ENCODE data around the gene MFN2. TPM values are rescaled to one million over a fixed set of nuclear protein-coding genes. Genes with fewer than 3 reads are reported as not detected.

Gene MFN2
- polyA plus RNA-seq, 1 donor from 2014 or later = 64.9 TPM

DNA sequence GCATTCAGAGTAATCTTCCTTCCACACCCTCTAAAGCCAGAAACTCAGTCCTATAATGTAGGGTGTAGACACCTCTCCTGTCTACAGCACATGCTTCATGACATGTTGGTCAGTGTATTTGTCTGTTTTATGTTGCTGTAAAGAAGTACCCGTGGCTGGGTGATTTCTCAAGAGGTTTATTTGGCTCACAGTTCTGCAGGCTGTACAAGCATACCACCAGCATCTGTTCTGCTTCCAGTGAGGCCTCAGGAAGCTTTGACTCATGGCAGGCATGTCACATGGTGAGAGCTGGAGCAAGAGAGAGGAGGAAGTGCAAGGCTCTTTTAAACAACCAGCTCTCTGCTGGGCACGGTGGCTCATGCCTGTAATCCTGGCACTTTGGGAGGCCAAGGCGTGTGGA is 33.6 kb upstream of the MFN2 start:
- TF ChIP-seq TAF1 (IDR thresholded peaks at IDR 0.05; ENCODE audit: low read depth) = no peak
- TF ChIP-seq EP300 (conservative IDR thresholded peaks at IDR 0.05; ENCODE audit: poor library complexity, severe bottlenecking) = no peak
- no peak for TF ChIP-seq POLR2AphosphoS5 (IDR thresholded peaks at IDR 0.05)
- TF ChIP-seq, protein P1, sequence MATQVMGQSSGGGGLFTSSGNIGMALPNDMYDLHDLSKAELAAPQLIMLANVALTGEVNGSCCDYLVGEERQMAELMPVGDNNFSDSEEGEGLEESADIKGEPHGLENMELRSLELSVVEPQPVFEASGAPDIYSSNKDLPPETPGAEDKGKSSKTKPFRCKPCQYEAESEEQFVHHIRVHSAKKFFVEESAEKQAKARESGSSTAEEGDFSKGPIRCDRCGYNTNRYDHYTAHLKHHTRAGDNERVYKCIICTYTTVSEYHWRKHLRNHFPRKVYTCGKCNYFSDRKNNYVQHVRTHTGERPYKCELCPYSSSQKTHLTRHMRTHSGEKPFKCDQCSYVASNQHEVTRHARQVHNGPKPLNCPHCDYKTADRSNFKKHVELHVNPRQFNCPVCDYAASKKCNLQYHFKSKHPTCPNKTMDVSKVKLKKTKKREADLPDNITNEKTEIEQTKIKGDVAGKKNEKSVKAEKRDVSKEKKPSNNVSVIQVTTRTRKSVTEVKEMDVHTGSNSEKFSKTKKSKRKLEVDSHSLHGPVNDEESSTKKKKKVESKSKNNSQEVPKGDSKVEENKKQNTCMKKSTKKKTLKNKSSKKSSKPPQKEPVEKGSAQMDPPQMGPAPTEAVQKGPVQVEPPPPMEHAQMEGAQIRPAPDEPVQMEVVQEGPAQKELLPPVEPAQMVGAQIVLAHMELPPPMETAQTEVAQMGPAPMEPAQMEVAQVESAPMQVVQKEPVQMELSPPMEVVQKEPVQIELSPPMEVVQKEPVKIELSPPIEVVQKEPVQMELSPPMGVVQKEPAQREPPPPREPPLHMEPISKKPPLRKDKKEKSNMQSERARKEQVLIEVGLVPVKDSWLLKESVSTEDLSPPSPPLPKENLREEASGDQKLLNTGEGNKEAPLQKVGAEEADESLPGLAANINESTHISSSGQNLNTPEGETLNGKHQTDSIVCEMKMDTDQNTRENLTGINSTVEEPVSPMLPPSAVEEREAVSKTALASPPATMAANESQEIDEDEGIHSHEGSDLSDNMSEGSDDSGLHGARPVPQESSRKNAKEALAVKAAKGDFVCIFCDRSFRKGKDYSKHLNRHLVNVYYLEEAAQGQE (IDR thresholded peaks at IDR 0.05; ENCODE audit: borderline replicate concordance) = no peak
- no peak for TF ChIP-seq CTCF (IDR thresholded peaks at IDR 0.05; ENCODE audit: poor library complexity, severe bottlenecking)
- TF ChIP-seq SMC3 (conservative IDR thresholded peaks at IDR 0.05; ENCODE audit: poor library complexity) = no peak
- no peak for TF ChIP-seq MXI1 (conservative IDR thresholded peaks at IDR 0.05; ENCODE audit: poor library complexity, severe bottlenecking)
- TF ChIP-seq EZH2 (IDR thresholded peaks at IDR 0.05; ENCODE audit: borderline replicate concordance, insufficient read depth, low read length, poor library complexity, severe bottlenecking) = no peak
- TF ChIP-seq RAD21 (conservative IDR thresholded peaks at IDR 0.05) = no peak
- no peak overlapping the region for H3K27ac ChIP-seq (ENCODE audit: low read length)
- H3K79me2 ChIP-seq (replicated peaks; ENCODE audit: insufficient read depth, low read length) = no peaks in the 10 kb centered on the region
- H4K20me1 ChIP-seq (ENCODE audit: insufficient read depth) = no peaks in the 10 kb centered on the region
- no peaks in the 10 kb centered on the region for H3K36me3 ChIP-seq (ENCODE audit: insufficient read depth, low read length)
- H3K4me2 ChIP-seq (ENCODE audit: low read length) = no peak overlapping the region
- H2AFZ ChIP-seq (ENCODE audit: low read depth, low read length) = no peak overlapping the region
- no peaks in the 10 kb centered on the region for H3F3A ChIP-seq (ENCODE audit: insufficient read depth, low read length, poor library complexity, severe bottlenecking)
- H3K27me3 ChIP-seq (ENCODE audit: insufficient read depth, low read depth, low read length) = no peaks in the 10 kb centered on the region
- no peaks in the 10 kb centered on the region for H3K9me2 ChIP-seq (ENCODE audit: insufficient read depth, low read length)
- no peaks in the 10 kb centered on the region for H3K9me3 ChIP-seq (ENCODE audit: low read length)
- no peak overlapping the region for H3K9ac ChIP-seq (ENCODE audit: low read length)
- no peak overlapping the region for H3K4me3 ChIP-seq (ENCODE audit: low read length)

- H2AFZ ChIP-seq (ENCODE audit: low read depth, low read length) = no peak overlapping the region
- H4K20me1 ChIP-seq (ENCODE audit: insufficient read depth) = no peaks in the 10 kb centered on the region
- H3K9me2 ChIP-seq (ENCODE audit: insufficient read depth, low read length) = no peaks in the 10 kb centered on the region
- no peak overlapping the region for H3K4me3 ChIP-seq (ENCODE audit: low read length)
- no peaks in the 10 kb centered on the region for H3K9me3 ChIP-seq (ENCODE audit: low read length)
- no peaks in the 10 kb centered on the region for H3K27me3 ChIP-seq (ENCODE audit: insufficient read depth, low read depth, low read length)
- TF ChIP-seq EP300 (conservative IDR thresholded peaks at IDR 0.05; ENCODE audit: poor library complexity, severe bottlenecking) = no peak
- TF ChIP-seq SMC3 (conservative IDR thresholded peaks at IDR 0.05; ENCODE audit: poor library complexity) = no peak
- TF ChIP-seq, protein P1 (IDR thresholded peaks at IDR 0.05; ENCODE audit: borderline replicate concordance) = no peak
- TF ChIP-seq POLR2AphosphoS5 (IDR thresholded peaks at IDR 0.05) = no peak
- TF ChIP-seq TAF1 (IDR thresholded peaks at IDR 0.05; ENCODE audit: low read depth) = no peak
- no peak for TF ChIP-seq CTCF (IDR thresholded peaks at IDR 0.05; ENCODE audit: poor library complexity, severe bottlenecking)
- TF ChIP-seq EZH2 (IDR thresholded peaks at IDR 0.05; ENCODE audit: borderline replicate concordance, insufficient read depth, low read length, poor library complexity, severe bottlenecking) = no peak
- TF ChIP-seq RAD21 (conservative IDR thresholded peaks at IDR 0.05) = no peak
- no peak for TF ChIP-seq MXI1 (conservative IDR thresholded peaks at IDR 0.05; ENCODE audit: poor library complexity, severe bottlenecking)
- H3F3A ChIP-seq (ENCODE audit: insufficient read depth, low read length, poor library complexity, severe bottlenecking) = no peaks in the 10 kb centered on the region
- no peak overlapping the region for H3K27ac ChIP-seq (ENCODE audit: low read length)
- H3K79me2 ChIP-seq (replicated peaks; ENCODE audit: insufficient read depth, low read length) = no peaks in the 10 kb centered on the region
- H3K36me3 ChIP-seq (ENCODE audit: insufficient read depth, low read length) = no peaks in the 10 kb centered on the region
- H3K9ac ChIP-seq (ENCODE audit: low read length) = no peak overlapping the region
- no peak overlapping the region for H3K4me2 ChIP-seq (ENCODE audit: low read length)
Measured at GRCh38 chr1:11948822-11949458, 31.3 kb upstream of the MFN2 start.

All from neural cell (in vitro differentiated cells).